AG08395 (cell line): Measurements from ENCODE around the gene TEX29.

ENCODE experiments used
- DNase-seq: peaks from one replicate; pipeline ENCODE4 v3.0.0; 2012; ENCODE audit warnings: mixed read lengths, low spot score

The TEX29 gene

GRCh38 chr13:111322001-111322915, 1.8 kb downstream of the TEX29 start:
- DNase-seq: no peak

GRCh38 chr13:111322916-111323331, 2.5 kb downstream of the TEX29 start:
- no peak for DNase-seq

- DNase-seq: no peak
Observed at GRCh38 chr13:111323549-111323948, 3.1 kb downstream of the TEX29 start.

GRCh38 chr13:111323950-111324651, 3.7 kb downstream of the TEX29 start:
- DNase-seq: no peak

GRCh38 chr13:111324736-111325135, 4.3 kb downstream of the TEX29 start:
- DNase-seq: no peak

GRCh38 chr13:111325146-111325890, 4.9 kb downstream of the TEX29 start:
- DNase-seq: no peak

- DNase-seq: no peak
Observed at GRCh38 chr13:111325941-111326620, 5.6 kb downstream of the TEX29 start.

GRCh38 chr13:111326621-111326965, 6.2 kb downstream of the TEX29 start:
- DNase-seq: no peak

GRCh38 chr13:111326981-111327642, 6.7 kb downstream of the TEX29 start:
- DNase-seq: no peak

GRCh38 chr13:111327730-111328573, 7.5 kb downstream of the TEX29 start:
- DNase-seq: no peak

- no peak for DNase-seq
Observed at GRCh38 chr13:111328574-111329410, 8.3 kb downstream of the TEX29 start.

- no peak for DNase-seq
Observed at GRCh38 chr13:111329641-111330040, 9.2 kb downstream of the TEX29 start.

GRCh38 chr13:111330066-111330610, 9.7 kb downstream of the TEX29 start:
- DNase-seq: no peak

GRCh38 chr13:111335298-111335697, 14.9 kb downstream of the TEX29 start:
- DNase-seq: no peak

- DNase-seq: no peak
Observed at GRCh38 chr13:111336666-111337065, 16.2 kb downstream of the TEX29 start.

- peak; percentile 91 for DNase-seq
Observed at GRCh38 chr13:111337206-111337605, 16.8 kb downstream of the TEX29 start.

GRCh38 chr13:111337741-111338140, 17.3 kb downstream of the TEX29 start:
- no peak for DNase-seq

- DNase-seq: no peak
Observed at GRCh38 chr13:111338841-111339240, 18.4 kb downstream of the TEX29 start.
